ENCODE measurements around the gene DUS3L. TPM values are rescaled to one million over a fixed set of nuclear protein-coding genes. Genes with fewer than 3 reads are reported as not detected.

Gene DUS3L
- total RNA-seq, 1 experiment from 2014 or later, result 75.4 TPM

DNA sequence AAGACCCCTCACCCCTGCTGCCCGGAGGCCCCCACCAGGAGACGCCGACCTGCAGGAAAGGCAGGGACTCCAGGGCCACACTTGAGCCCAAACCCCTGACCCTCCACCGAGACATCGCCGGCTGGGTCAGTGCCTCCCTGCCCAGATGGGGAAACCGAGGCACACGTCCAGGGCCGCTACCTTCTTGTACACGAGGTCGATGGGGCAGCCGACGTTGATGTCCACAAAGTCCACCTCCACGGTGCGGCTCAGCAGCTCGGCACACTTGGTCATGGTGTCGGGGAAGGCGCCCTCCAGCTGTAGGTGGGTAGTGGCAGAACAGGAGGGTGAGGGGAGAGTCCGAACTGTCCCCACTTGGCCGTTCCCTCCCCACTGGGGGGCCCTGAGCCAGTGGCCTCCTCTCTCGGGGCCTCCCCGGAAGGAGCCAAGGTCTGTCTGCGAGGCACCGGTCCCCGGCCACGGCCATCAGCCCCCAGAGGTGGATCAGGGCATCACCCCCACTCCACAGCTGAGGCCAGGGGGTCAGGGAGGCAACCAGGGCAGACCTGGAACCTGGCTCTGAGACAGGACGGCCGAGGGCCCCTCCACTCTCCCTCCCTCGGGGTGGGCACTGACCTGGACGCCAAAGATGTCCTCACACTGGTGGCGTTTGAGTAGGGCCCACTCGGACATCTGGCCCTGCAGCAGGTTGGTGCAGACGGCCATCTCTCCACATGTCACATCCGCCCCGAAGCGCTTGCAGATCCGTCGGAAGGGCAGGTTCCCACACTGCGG is 3.4 kb downstream of the DUS3L start:
- Mint-ChIP-seq H3K27me3 (ENCODE audit: insufficient read depth, unreplicated experiment) (no peaks in the 10 kb centered on the region), H3K36me3 (ENCODE audit: insufficient read depth, unreplicated experiment) (peaks cover 60% of the 10 kb centered on the region), H3K4me3 (ENCODE audit: unreplicated experiment) (no peak overlapping the region), H3K27ac (ENCODE audit: unreplicated experiment) (no peak overlapping the region), H3K9me3 (ENCODE audit: unreplicated experiment) (no peaks in the 10 kb centered on the region), H3K4me1 (ENCODE audit: low read depth, unreplicated experiment) (no peaks in the 10 kb centered on the region)
- Histone ChIP-seq H3K4me1 (no peaks in the 10 kb centered on the region), H3K27me3 (replicated peaks; ENCODE audit: control insufficient read depth, insufficient read depth, low read length) (no peaks in the 10 kb centered on the region), H3K9me3 (no peaks in the 10 kb centered on the region), H3K4me3 (ENCODE audit: low read depth, low read length) (no peak overlapping the region), H3K36me3 (ENCODE audit: control insufficient read depth, insufficient read depth, low read length) (peaks cover 4% of the 10 kb centered on the region; the same call in 1 of the 2 replicates)
- POLR2A ChIA-PET, result no interaction called here
- intact Hi-C loops (cut with micrococcal nuclease; ENCODE audit: unreplicated experiment), result no loop called here
- DNase-seq, result no peak
- CTCF ChIA-PET, result no interaction called here
- TF ChIP-seq, protein P1, sequence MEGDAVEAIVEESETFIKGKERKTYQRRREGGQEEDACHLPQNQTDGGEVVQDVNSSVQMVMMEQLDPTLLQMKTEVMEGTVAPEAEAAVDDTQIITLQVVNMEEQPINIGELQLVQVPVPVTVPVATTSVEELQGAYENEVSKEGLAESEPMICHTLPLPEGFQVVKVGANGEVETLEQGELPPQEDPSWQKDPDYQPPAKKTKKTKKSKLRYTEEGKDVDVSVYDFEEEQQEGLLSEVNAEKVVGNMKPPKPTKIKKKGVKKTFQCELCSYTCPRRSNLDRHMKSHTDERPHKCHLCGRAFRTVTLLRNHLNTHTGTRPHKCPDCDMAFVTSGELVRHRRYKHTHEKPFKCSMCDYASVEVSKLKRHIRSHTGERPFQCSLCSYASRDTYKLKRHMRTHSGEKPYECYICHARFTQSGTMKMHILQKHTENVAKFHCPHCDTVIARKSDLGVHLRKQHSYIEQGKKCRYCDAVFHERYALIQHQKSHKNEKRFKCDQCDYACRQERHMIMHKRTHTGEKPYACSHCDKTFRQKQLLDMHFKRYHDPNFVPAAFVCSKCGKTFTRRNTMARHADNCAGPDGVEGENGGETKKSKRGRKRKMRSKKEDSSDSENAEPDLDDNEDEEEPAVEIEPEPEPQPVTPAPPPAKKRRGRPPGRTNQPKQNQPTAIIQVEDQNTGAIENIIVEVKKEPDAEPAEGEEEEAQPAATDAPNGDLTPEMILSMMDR (IDR thresholded peaks at IDR 0.05; ENCODE audit: insufficient read depth in 1 of 2, low read depth in 1 of 2, low read length in 1 of 2, severe bottlenecking in 1 of 2, unreplicated experiment in 1 of 2), result no peak
- BruUV-seq (replicated peaks), result no TSS peak

DNA sequence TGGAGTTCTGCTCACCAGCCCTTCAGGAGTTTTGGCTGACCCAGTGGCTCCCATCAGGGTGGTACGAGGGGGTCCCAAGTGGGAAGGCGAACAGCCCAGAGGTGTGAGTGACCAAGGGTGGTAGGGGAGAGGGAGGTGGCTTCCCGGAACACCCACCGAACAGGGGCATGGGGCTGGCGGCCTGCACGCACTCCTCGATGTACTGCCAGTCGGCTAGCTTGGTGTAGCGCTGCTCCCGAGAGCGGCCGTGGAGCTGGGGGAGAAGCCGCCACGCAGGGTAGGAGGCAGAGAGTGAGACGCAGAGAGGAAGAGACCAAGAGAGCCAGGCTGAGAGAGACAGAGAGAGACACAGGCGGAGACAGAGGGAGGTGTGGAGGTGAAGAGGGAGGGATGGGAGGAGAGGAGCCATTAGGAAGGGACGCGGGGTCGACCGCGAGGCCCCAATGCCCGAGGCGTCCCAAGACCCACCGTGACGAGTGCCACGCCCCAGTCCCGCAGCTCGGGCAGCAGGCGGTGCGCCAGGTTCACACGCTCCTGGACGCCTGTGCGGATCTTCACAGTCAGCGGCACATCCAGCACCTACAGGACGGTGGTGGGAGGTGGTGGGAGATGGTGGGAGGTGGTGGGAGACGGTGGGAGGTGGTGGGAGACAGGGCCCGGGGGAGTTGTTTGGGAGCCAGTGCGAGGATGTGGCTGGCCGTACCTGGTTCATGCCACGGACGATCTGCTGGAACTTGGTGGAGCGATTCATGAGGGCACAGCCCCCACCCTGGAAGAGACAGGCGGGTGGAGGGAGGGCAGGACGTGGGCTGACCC is 4.2 kb downstream of the DUS3L start:
- DNase-seq, result no peak
- Mint-ChIP-seq H3K36me3 (ENCODE audit: insufficient read depth, unreplicated experiment) (peaks cover 66% of the 10 kb centered on the region), H3K4me1 (ENCODE audit: low read depth, unreplicated experiment) (no peaks in the 10 kb centered on the region), H3K27me3 (ENCODE audit: insufficient read depth, unreplicated experiment) (no peaks in the 10 kb centered on the region), H3K9me3 (ENCODE audit: unreplicated experiment) (no peaks in the 10 kb centered on the region), H3K4me3 (ENCODE audit: unreplicated experiment) (no peak overlapping the region), H3K27ac (ENCODE audit: unreplicated experiment) (no peak overlapping the region)
- CTCF ChIA-PET, result interaction anchor here (0.6 kb wide), 1 partner anchor 10 kb away, joined by 4 read pairs; no protein-coding TSS in a partner anchor
- intact Hi-C loops (cut with micrococcal nuclease; ENCODE audit: unreplicated experiment), result no loop called here
- no peak overlapping the region for H3K4me3 ChIP-seq (ENCODE audit: low read depth, low read length)
- H3K9me3 ChIP-seq, result no peaks in the 10 kb centered on the region
- H3K4me1 ChIP-seq, result no peaks in the 10 kb centered on the region
- no peaks in the 10 kb centered on the region for H3K27me3 ChIP-seq (replicated peaks; ENCODE audit: control insufficient read depth, insufficient read depth, low read length)
- POLR2A ChIA-PET, result no interaction called here
- TF ChIP-seq, protein P1 (IDR thresholded peaks at IDR 0.05; ENCODE audit: insufficient read depth in 1 of 2, low read depth in 1 of 2, low read length in 1 of 2, severe bottlenecking in 1 of 2, unreplicated experiment in 1 of 2), result no peak
- H3K36me3 ChIP-seq (ENCODE audit: control insufficient read depth, insufficient read depth, low read length), result peaks cover 4% of the 10 kb centered on the region; the same call in 1 of the 2 replicates
- no TSS peak for BruUV-seq (replicated peaks)

DNA sequence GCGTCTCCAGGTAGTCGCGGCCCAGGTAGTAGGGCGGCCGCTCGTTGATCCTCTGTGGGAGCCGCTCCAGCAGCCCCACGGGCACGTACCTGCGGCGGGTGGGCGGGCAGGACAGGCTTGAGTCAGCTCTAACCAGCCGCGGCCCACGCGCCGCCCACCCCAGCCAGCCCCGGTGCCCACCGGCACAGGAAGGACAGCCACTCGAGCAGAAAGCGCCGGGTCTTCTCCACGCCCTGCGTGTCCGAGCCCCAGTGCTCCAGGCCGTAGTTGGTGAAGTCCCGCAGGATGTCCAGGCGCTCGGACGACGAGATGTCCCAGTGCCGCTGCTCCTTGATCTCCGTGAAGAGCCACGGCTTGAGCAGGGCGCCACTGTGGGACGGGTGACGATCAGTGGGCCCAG is 5.5 kb downstream of the DUS3L start:
- peaks cover 4% of the 10 kb centered on the region; the same call in 1 of the 2 replicates for H3K36me3 ChIP-seq (ENCODE audit: control insufficient read depth, insufficient read depth, low read length)
- H3K4me1 ChIP-seq, result no peaks in the 10 kb centered on the region
- H3K27ac Mint-ChIP-seq (ENCODE audit: unreplicated experiment), result no peak overlapping the region
- intact Hi-C loops (cut with micrococcal nuclease; ENCODE audit: unreplicated experiment), result no loop called here
- no peaks in the 10 kb centered on the region for H3K4me1 Mint-ChIP-seq (ENCODE audit: low read depth, unreplicated experiment)
- no peaks in the 10 kb centered on the region for H3K27me3 Mint-ChIP-seq (ENCODE audit: insufficient read depth, unreplicated experiment)
- TF ChIP-seq, protein P1 (IDR thresholded peaks at IDR 0.05; ENCODE audit: insufficient read depth in 1 of 2, low read depth in 1 of 2, low read length in 1 of 2, severe bottlenecking in 1 of 2, unreplicated experiment in 1 of 2), result no peak
- no peaks in the 10 kb centered on the region for H3K9me3 Mint-ChIP-seq (ENCODE audit: unreplicated experiment)
- POLR2A ChIA-PET, result no interaction called here
- H3K27me3 ChIP-seq (replicated peaks; ENCODE audit: control insufficient read depth, insufficient read depth, low read length), result no peaks in the 10 kb centered on the region
- DNase-seq, result no peak
- CTCF ChIA-PET, result no interaction called here
- H3K36me3 Mint-ChIP-seq (ENCODE audit: insufficient read depth, unreplicated experiment), result peaks cover 56% of the 10 kb centered on the region
- no TSS peak for BruUV-seq (replicated peaks)
- no peak overlapping the region for H3K4me3 ChIP-seq (ENCODE audit: low read depth, low read length)
- H3K9me3 ChIP-seq, result no peaks in the 10 kb centered on the region
- no peak overlapping the region for H3K4me3 Mint-ChIP-seq (ENCODE audit: unreplicated experiment)

All from Caco-2 (cell line).